Type B pancreatic cell (in vitro differentiated cells): ENCODE results near the gene ZBTB5. TPM values are rescaled to one million over a fixed set of nuclear protein-coding genes. Genes with fewer than 3 reads are reported as not detected.

ENCODE experiments used
- DNase-seq: peaks from one replicate; pipeline ENCODE4 v3.0.0; 2021; ENCODE audit warnings: mixed read lengths; ENCODE audit not compliant: unreplicated experiment; ENCODE audit errors: extremely low spot score
- H3K27ac Mint-ChIP-seq: 2 replicates; pipeline ENCODE4 v1.8.0; 2021; ENCODE audit warnings: mild to moderate bottlenecking, mixed read lengths
- H3K27me3 Mint-ChIP-seq: 2 replicates; pipeline ENCODE4 v1.8.0; 2021; ENCODE audit warnings: mixed read lengths
- H3K36me3 Mint-ChIP-seq: 2 replicates; pipeline ENCODE4 v1.8.0; 2021; ENCODE audit warnings: mixed read lengths
- H3K4me1 Mint-ChIP-seq: one replicate; pipeline ENCODE4 v1.8.0; 2021; ENCODE audit warnings: mixed read lengths; ENCODE audit not compliant: unreplicated experiment
- H3K4me3 Mint-ChIP-seq: 2 replicates; pipeline ENCODE4 v1.8.0; 2021; ENCODE audit warnings: mild to moderate bottlenecking, mixed read lengths
- H3K9me3 Mint-ChIP-seq: 2 replicates; pipeline ENCODE4 v1.8.0; 2021; ENCODE audit warnings: mixed read lengths
- total RNA-seq: library from RNA; stranded (reverse); gene quantifications from 2 replicates; pipeline ENCODE4 v1.2.1, GENCODE V29; 2021; ENCODE audit warnings: low replicate concordance
- TF ChIP-seq, protein P1 (sequence below): fragments of 200-600 bp; sonication (generic); conservative IDR thresholded peaks from 2 replicates; pipeline ENCODE4 v1.5.0; 2021; ENCODE audit warnings: antibody characterized with exemption, mild to moderate bottlenecking

Gene ZBTB5
- total RNA-seq, 1 donor from 2014 or later: 22.6 TPM

DNA sequence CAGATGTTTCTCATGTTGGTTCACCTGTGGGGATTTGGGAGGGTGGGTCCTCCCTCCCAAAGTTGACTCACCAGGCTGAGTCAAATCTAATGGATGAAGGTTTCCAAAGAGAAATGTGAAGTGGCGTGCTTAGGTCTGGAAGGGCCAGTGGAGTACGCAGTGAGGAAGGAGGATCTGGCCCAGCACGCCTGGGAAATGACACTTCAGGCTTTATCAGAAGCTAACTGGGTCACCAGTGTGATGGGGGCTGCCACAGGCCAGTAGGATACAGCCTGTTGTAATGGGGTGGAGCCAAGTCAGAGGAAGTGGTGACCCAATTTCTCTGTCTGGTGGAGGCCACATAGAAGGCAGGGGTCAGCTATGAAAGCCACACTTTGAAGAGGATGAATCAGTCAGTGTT, 38.5 kb upstream of the ZBTB5 start:
- DNase-seq: no peak
- TF ChIP-seq, protein P1, sequence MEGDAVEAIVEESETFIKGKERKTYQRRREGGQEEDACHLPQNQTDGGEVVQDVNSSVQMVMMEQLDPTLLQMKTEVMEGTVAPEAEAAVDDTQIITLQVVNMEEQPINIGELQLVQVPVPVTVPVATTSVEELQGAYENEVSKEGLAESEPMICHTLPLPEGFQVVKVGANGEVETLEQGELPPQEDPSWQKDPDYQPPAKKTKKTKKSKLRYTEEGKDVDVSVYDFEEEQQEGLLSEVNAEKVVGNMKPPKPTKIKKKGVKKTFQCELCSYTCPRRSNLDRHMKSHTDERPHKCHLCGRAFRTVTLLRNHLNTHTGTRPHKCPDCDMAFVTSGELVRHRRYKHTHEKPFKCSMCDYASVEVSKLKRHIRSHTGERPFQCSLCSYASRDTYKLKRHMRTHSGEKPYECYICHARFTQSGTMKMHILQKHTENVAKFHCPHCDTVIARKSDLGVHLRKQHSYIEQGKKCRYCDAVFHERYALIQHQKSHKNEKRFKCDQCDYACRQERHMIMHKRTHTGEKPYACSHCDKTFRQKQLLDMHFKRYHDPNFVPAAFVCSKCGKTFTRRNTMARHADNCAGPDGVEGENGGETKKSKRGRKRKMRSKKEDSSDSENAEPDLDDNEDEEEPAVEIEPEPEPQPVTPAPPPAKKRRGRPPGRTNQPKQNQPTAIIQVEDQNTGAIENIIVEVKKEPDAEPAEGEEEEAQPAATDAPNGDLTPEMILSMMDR: no peak
- Mint-ChIP-seq H3K4me1 (no peaks in the 10 kb centered on the region), H3K27ac (no peak overlapping the region), H3K9me3 (no peaks in the 10 kb centered on the region), H3K27me3 (no peaks in the 10 kb centered on the region), H3K4me3 (no peak overlapping the region), H3K36me3 (peaks cover 22% of the 10 kb centered on the region)

DNA sequence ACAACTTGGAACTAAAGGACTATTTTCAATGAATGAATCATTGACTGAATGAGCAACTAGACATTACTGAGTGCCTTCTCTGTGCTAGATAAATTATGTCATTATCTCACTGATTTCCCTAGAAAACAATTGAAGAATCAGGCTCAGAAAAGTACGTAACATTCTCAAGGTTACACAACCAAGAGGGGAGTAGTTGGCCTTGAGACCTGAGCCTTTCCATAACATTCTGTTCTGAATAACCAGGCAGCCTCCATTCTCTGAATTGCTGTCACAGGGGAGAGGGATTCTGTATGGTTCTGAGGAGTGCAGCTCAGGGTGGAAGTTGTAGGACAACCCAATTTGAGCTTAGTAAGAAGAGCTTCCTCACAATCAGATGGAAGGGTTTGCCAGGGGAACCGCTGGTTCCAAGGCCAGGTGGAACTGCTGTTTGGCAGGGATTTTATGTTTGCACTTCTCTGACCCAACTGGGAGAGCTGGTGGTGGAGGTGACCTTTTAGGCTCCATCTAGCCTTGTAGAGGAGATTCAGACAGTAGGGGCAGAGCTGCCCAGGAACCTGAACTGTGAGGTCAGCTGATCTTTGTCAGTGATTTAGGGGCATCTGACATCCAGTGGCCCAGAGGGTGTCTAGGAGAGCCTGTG, 36.8 kb upstream of the ZBTB5 start:
- no peak overlapping the region for H3K27ac Mint-ChIP-seq
- no peaks in the 10 kb centered on the region for H3K9me3 Mint-ChIP-seq
- no peaks in the 10 kb centered on the region for H3K27me3 Mint-ChIP-seq
- no peak overlapping the region for H3K4me3 Mint-ChIP-seq
- H3K36me3 Mint-ChIP-seq: peaks cover 25% of the 10 kb centered on the region
- no peaks in the 10 kb centered on the region for H3K4me1 Mint-ChIP-seq
- DNase-seq: no peak
- TF ChIP-seq, protein P1: no peak

DNA sequence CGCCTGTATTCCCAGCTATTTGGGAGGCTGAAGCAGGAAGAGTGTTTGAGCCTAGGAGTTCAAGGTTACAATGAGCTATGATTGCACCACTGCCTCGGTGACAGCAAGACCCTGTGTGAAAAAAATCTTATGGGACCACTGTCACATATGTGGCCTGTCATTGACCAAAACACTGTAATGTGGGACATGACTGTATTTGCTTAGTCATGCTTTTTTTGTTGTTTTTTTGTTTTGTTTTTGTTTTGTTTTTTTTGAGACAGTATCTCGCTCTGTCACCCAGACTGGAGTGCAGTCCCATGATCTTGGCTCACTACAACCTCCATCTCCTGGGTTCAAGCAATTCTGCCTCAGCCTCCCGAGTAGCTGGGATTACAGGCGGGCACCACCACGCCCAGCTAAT, 34.0 kb upstream of the ZBTB5 start:
- DNase-seq: no peak
- no peaks in the 10 kb centered on the region for H3K27me3 Mint-ChIP-seq
- no peak overlapping the region for H3K27ac Mint-ChIP-seq
- H3K36me3 Mint-ChIP-seq: peaks cover 30% of the 10 kb centered on the region
- no peaks in the 10 kb centered on the region for H3K9me3 Mint-ChIP-seq
- TF ChIP-seq, protein P1: no peak
- no peak overlapping the region for H3K4me3 Mint-ChIP-seq
- no peaks in the 10 kb centered on the region for H3K4me1 Mint-ChIP-seq

DNA sequence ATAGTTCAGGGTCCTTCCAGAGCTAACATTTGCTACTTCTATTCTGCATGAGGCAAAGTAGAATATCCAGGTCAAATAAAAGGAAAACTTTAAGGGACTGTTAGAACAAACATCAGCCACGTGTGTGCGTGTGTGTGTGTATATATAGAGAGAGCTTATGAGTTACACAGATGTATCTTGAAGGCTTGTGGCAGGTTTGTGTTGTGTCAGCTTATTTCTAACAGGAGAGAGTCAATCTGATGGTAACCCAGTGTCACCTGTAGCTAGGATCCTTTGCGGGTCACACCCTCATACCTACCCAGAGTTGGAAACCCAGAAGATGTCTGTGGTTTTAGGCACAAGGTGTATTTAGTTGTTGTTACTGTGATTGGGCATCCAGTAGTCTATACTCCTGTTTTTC, 33.2 kb upstream of the ZBTB5 start:
- Mint-ChIP-seq H3K9me3 (no peaks in the 10 kb centered on the region), H3K36me3 (peaks cover 26% of the 10 kb centered on the region), H3K27ac (no peak overlapping the region), H3K4me1 (no peaks in the 10 kb centered on the region), H3K27me3 (no peaks in the 10 kb centered on the region), H3K4me3 (no peak overlapping the region)
- DNase-seq: no peak
- TF ChIP-seq, protein P1: no peak

DNA sequence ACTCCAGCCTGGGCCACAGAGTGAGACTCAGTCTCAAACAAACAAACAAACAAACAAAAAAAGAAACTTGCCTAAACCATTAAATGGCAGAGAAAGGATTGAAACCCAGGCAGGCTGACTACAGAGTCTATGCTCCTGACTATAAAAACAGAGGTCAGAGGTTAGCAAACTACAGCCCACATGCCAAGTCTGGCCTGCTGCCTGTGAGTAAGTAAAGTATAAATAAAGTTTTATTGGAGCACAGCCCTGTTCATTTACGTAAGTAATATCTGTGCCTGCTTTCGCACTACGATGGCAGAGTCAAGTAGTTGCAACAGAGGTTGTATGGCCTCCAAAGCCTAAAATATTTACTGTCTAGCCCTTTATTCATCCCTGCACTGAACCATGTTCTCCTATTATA, 32.1 kb upstream of the ZBTB5 start:
- TF ChIP-seq, protein P1: no peak
- Mint-ChIP-seq H3K36me3 (peaks cover 30% of the 10 kb centered on the region), H3K9me3 (no peaks in the 10 kb centered on the region), H3K4me1 (no peaks in the 10 kb centered on the region), H3K27ac (no peak overlapping the region), H3K27me3 (no peaks in the 10 kb centered on the region), H3K4me3 (no peak overlapping the region)
- no peak for DNase-seq

DNA sequence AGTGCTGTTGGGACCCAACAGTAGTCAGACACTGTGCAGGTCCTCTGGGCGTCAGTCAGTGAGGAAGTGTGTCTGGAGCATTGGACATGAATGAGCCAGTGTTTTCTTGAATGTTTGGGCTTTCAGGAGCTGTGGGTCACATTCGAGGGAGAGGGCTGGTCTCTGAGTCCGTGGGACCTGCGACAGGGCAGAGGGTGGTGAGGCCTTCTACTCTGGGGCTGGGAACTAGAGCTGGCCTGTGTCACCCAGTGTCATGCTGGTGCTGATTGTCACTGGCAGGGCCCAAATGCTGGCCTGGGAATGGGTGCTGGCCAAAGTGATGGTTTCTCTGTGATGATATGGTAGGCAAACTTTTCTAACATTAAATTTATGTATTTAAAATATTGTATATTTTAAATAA, 30.8 kb upstream of the ZBTB5 start:
- Mint-ChIP-seq H3K27ac (no peak overlapping the region), H3K4me3 (no peak overlapping the region), H3K27me3 (no peaks in the 10 kb centered on the region), H3K36me3 (peaks cover 24% of the 10 kb centered on the region), H3K4me1 (no peaks in the 10 kb centered on the region), H3K9me3 (no peaks in the 10 kb centered on the region)
- TF ChIP-seq, protein P1: no peak
- no peak for DNase-seq
